Liver (tissue), 3 donors: Measurements from ENCODE around the gene ARHGEF28.

Experiments used
- ATF3 ChIP-seq: IDR thresholded peaks from 2 replicates; pipeline ENCODE4 v1.6.1; 2016; ENCODE audit warnings: antibody characterized with exemption
- CTCF ChIP-seq: fragments of 150-350 bp; IDR thresholded peaks from 2 replicates; pipeline ENCODE4 v1.5.1; 2017; ENCODE audit warnings: improper control_type of control experiment, low read depth, low read length; ENCODE audit not compliant: missing input control
- EGR1 ChIP-seq, 2 donors: IDR thresholded peaks; 2 replicates each; pipeline ENCODE4 v1.6.1; 2016 to 2018; ENCODE audit warnings: antibody characterized with exemption in 2 of 2, low read depth in 2 of 2
- FOXA1 ChIP-seq: IDR thresholded peaks from 2 replicates; pipeline ENCODE4 v1.6.1; 2016; ENCODE audit warnings: antibody characterized with exemption
- GABPA ChIP-seq, 2 donors: IDR thresholded peaks in 1 of 2; conservative IDR thresholded peaks in 1 of 2; 2 replicates each; pipeline ENCODE4 v1.6.1; 2016; ENCODE audit warnings: antibody characterized with exemption in 2 of 2, mild to moderate bottlenecking in 1 of 2, moderate library complexity in 1 of 2
- JUND ChIP-seq, 2 donors: IDR thresholded peaks; 2 replicates each; pipeline ENCODE4 v1.6.1; 2016; ENCODE audit warnings: antibody characterized with exemption in 2 of 2
- MAX ChIP-seq: IDR thresholded peaks from 2 replicates; pipeline ENCODE4 v1.6.1; 2016; ENCODE audit warnings: antibody characterized with exemption
- RAD21 ChIP-seq, 2 donors: IDR thresholded peaks; 2 replicates each; pipeline ENCODE4 v1.6.1; 2016; ENCODE audit warnings: antibody characterized with exemption in 2 of 2, mild to moderate bottlenecking in 2 of 2
- REST ChIP-seq: IDR thresholded peaks from 2 replicates; pipeline ENCODE4 v1.6.1; 2016; ENCODE audit warnings: antibody characterized with exemption, mild to moderate bottlenecking
- RXRA ChIP-seq, 2 donors: IDR thresholded peaks; 2 replicates each; pipeline ENCODE4 v1.6.1; 2017 to 2018; ENCODE audit warnings: antibody characterized with exemption in 2 of 2, mild to moderate bottlenecking in 1 of 2
- SP1 ChIP-seq: IDR thresholded peaks from 2 replicates; pipeline ENCODE4 v1.6.1; 2018; ENCODE audit warnings: antibody characterized with exemption, mild to moderate bottlenecking
- TAF1 ChIP-seq: conservative IDR thresholded peaks from 2 replicates; pipeline ENCODE4 v1.6.1; 2016; ENCODE audit warnings: antibody characterized with exemption, mild to moderate bottlenecking
- YY1 ChIP-seq: IDR thresholded peaks from 2 replicates; pipeline ENCODE4 v1.6.1; 2016; ENCODE audit warnings: antibody characterized with exemption, mild to moderate bottlenecking
- ZBTB33 ChIP-seq: IDR thresholded peaks from 2 replicates; pipeline ENCODE4 v1.6.1; 2016; ENCODE audit warnings: antibody characterized with exemption
- donor health status: healthy.
- donor health status: healthy.

GRCh38 chr5:73825736-73826135 is 199.7 kb downstream of the ARHGEF28 start:
- TF ChIP-seq SP1 = no peak
- TF ChIP-seq CTCF = no peak
- TF ChIP-seq TAF1 = no peak
- TF ChIP-seq MAX = no peak
- no peak for TF ChIP-seq RAD21 (IDR thresholded peaks at IDR 0.05)
- no peak for TF ChIP-seq GABPA (IDR thresholded peaks at IDR 0.05 in 1 of 2, conservative IDR thresholded peaks at IDR 0.05 in 1 of 2)
- TF ChIP-seq FOXA1 = no peak
- TF ChIP-seq RXRA (IDR thresholded peaks at IDR 0.05) = no peak
- no peak for TF ChIP-seq REST
- TF ChIP-seq ZBTB33 = no peak
- TF ChIP-seq JUND (IDR thresholded peaks at IDR 0.05) = no peak
- TF ChIP-seq YY1 = no peak
- TF ChIP-seq ATF3 = no peak
- no peak for TF ChIP-seq EGR1 (IDR thresholded peaks at IDR 0.05; ENCODE audit: low read depth in 2 of 2)
